KMS-11 (cell line): ENCODE data around the gene PLEKHM3.

ENCODE experiments used
- H2AFZ ChIP-seq: fragments of 200-600 bp; sonication (generic); 2 replicates; pipeline ENCODE4 v1.6.1; 2016; ENCODE audit warnings: antibody characterized with exemption, mixed run types, low read depth
- H3K27ac ChIP-seq: fragments of 200-600 bp; sonication (generic); 2 replicates; pipeline ENCODE4 v1.6.1; 2016; ENCODE audit warnings: mild to moderate bottlenecking, mixed run types
- H3K27me3 ChIP-seq: fragments of 200-600 bp; sonication (generic); 2 replicates; pipeline ENCODE4 v1.6.1; 2017; ENCODE audit warnings: mild to moderate bottlenecking, low read depth, mixed run types, moderate library complexity; ENCODE audit not compliant: insufficient read depth
- H3K36me3 ChIP-seq: fragments of 200-600 bp; sonication (generic); 2 replicates; pipeline ENCODE4 v1.6.1; 2017; ENCODE audit warnings: mild to moderate bottlenecking, mixed run types; ENCODE audit not compliant: insufficient read depth
- H3K4me1 ChIP-seq: fragments of 200-600 bp; sonication (generic); 2 replicates; pipeline ENCODE4 v1.6.1; 2016; ENCODE audit warnings: mild to moderate bottlenecking, low read depth, mixed run types; ENCODE audit not compliant: poor library complexity, severe bottlenecking
- H3K4me2 ChIP-seq: fragments of 200-600 bp; sonication (generic); 2 replicates; pipeline ENCODE4 v1.7.0; 2016; ENCODE audit warnings: mild to moderate bottlenecking, mixed run types
- H3K4me3 ChIP-seq: fragments of 200-600 bp; sonication (generic); IDR thresholded peaks from 2 replicates; pipeline ENCODE4 v1.6.1; 2017; ENCODE audit warnings: low read depth, low read length, mixed read lengths; ENCODE audit not compliant: insufficient read depth
- H3K79me2 ChIP-seq: fragments of 200-600 bp; sonication (generic); 2 replicates; pipeline ENCODE4 v1.6.1; 2016; ENCODE audit warnings: low read depth, mixed run types; ENCODE audit not compliant: insufficient read depth
- H3K9ac ChIP-seq: fragments of 200-600 bp; sonication (generic); 2 replicates; pipeline ENCODE4 v1.6.1; 2016; ENCODE audit warnings: mild to moderate bottlenecking, mixed run types
- H4K20me1 ChIP-seq: fragments of 200-600 bp; sonication (generic); 2 replicates; pipeline ENCODE4 v1.6.1; 2016; ENCODE audit warnings: mild to moderate bottlenecking, mixed run types; ENCODE audit not compliant: insufficient read depth
- CTCF ChIP-seq: fragments of 200-600 bp; sonication (generic); conservative IDR thresholded peaks from 2 replicates; pipeline ENCODE4 v1.6.1; 2017; ENCODE audit warnings: low read depth, mild to moderate bottlenecking, antibody characterized with exemption, low read length, moderate library complexity, mixed read lengths

Gene PLEKHM3

GRCh38 chr2:207937253-207937652, 88.1 kb downstream of the PLEKHM3 start:
- H3K27ac ChIP-seq: no peak overlapping the region
- H3K4me1 ChIP-seq: no peaks in the 10 kb centered on the region
- H3K4me3 ChIP-seq: no peak overlapping the region
- no peaks in the 10 kb centered on the region for H4K20me1 ChIP-seq
- H3K27me3 ChIP-seq: no peaks in the 10 kb centered on the region
- no peak for TF ChIP-seq CTCF
- no peak overlapping the region for H3K9ac ChIP-seq
- no peak overlapping the region for H2AFZ ChIP-seq
- no peak overlapping the region for H3K4me2 ChIP-seq
- no peaks in the 10 kb centered on the region for H3K36me3 ChIP-seq
- H3K79me2 ChIP-seq: no peaks in the 10 kb centered on the region

GRCh38 chr2:207936380-207936779, 88.9 kb downstream of the PLEKHM3 start:
- Histone ChIP-seq H3K4me3 (no peak overlapping the region), H3K27me3 (no peaks in the 10 kb centered on the region)
- no peak for TF ChIP-seq CTCF

GRCh38 chr2:207935991-207936370, 89.3 kb downstream of the PLEKHM3 start:
- Histone ChIP-seq H3K9ac (no peak overlapping the region), H4K20me1 (no peaks in the 10 kb centered on the region), H3K79me2 (no peaks in the 10 kb centered on the region), H3K4me2 (no peak overlapping the region), H3K27ac (no peak overlapping the region), H3K4me1 (no peaks in the 10 kb centered on the region), H2AFZ (no peak overlapping the region), H3K27me3 (no peaks in the 10 kb centered on the region), H3K36me3 (no peaks in the 10 kb centered on the region), H3K4me3 (no peak overlapping the region)
- TF ChIP-seq CTCF: no peak

More at GRCh38 chr2:207936380-207936779, 88.9 kb downstream of the PLEKHM3 start:
- H2AFZ ChIP-seq: no peak overlapping the region
- H3K79me2 ChIP-seq: no peaks in the 10 kb centered on the region
- no peaks in the 10 kb centered on the region for H4K20me1 ChIP-seq
- H3K36me3 ChIP-seq: no peaks in the 10 kb centered on the region
- no peak overlapping the region for H3K4me2 ChIP-seq
- no peaks in the 10 kb centered on the region for H3K4me1 ChIP-seq
- H3K27ac ChIP-seq: no peak overlapping the region
- H3K9ac ChIP-seq: no peak overlapping the region

GRCh38 chr2:207935121-207935990, 90.0 kb downstream of the PLEKHM3 start:
- Histone ChIP-seq H3K79me2 (no peaks in the 10 kb centered on the region), H3K27me3 (no peaks in the 10 kb centered on the region), H3K4me3 (no peak overlapping the region), H3K36me3 (no peaks in the 10 kb centered on the region), H3K4me1 (no peaks in the 10 kb centered on the region), H3K27ac (no peak overlapping the region), H3K9ac (no peak overlapping the region), H2AFZ (no peak overlapping the region), H3K4me2 (no peak overlapping the region), H4K20me1 (no peaks in the 10 kb centered on the region)
- no peak for TF ChIP-seq CTCF
